Transverse colon (tissue), 3 donors: ENCODE results near the gene PNKD.

Experiments used
- CTCF ChIP-seq, 5 experiments: fragments of 200-600 bp in 3 of 5; fragments of 450-650 bp in 2 of 5; sonication (generic) in 3 of 5; IDR thresholded peaks; 1 replicate in 2 of 5; 2 replicates in 3 of 5; pipeline ENCODE4 v1.5.1; 2016 to 2017; ENCODE audit warnings: antibody characterized with exemption in 5 of 5, inconsistent platforms in 3 of 5, mild to moderate bottlenecking in 2 of 5, moderate library complexity in 1 of 5
- EP300 ChIP-seq: sonication (generic); formaldehyde crosslinking; IDR thresholded peaks from one replicate; pipeline ENCODE4 v1.6.1; 2017; ENCODE audit warnings: antibody characterized with exemption, low read depth

DNA sequence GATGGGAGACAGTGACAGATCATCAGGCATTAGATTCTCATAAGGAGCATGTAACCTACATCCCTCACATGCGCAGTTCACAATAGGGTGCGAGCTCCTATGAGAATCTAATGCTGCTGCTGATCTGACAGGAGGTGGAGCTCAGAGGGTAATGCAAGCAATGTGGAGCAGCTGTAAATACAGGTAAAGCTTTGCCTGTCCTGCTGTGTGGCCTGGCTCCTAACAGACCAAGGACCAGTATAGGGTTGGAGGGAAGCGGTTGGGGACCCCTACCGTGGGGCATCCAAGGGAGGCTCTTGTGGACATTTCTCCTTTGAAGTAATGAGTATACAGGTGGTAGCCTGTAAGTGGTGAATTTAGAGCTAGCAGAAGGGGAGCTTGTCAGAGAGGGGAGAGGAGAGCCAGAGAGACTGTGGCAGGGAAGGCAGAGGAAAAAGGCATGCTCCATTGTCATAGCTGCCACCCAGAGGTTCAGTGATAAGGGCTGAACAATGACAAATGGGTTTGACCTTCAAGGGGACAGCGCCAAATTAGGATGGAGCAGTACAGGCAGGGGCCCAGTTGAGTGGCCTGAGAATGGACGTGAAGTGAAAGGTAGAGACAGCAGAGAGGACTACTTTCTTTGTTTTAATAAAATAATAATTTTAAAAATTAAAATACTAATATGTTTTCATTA is 37.2 kb downstream of the PNKD start:
- TF ChIP-seq CTCF (IDR thresholded peaks at IDR 0.05) (no peak), EP300 (no peak)
